SK-N-SH (cell line): ENCODE data around the gene SLC1A2.

Experiments used
- CTCF ChIP-seq: fragments of 200-600 bp; sonication (generic); IDR thresholded peaks from 2 replicates; pipeline ENCODE4 v1.6.1; 2017; ENCODE audit warnings: antibody characterized with exemption, mild to moderate bottlenecking, moderate library complexity
- ELF1 ChIP-seq: IDR thresholded peaks from 2 replicates; pipeline ENCODE4 v1.4.0; 2012
- EZH2phosphoT487 ChIP-seq: fragments of 200-600 bp; sonication (generic); IDR thresholded peaks from 2 replicates; pipeline ENCODE4 v1.6.1; 2017; ENCODE audit warnings: low read depth, mixed run types, mild to moderate bottlenecking, antibody characterized with exemption, moderate library complexity, borderline replicate concordance
- PBX3 ChIP-seq: IDR thresholded peaks from 2 replicates; pipeline ENCODE4; 2012
- POLR2AphosphoS5 ChIP-seq: IDR thresholded peaks from 2 replicates; pipeline ENCODE4 v1.6.1; 2012; ENCODE audit warnings: low read depth, low read length
- RAD21 ChIP-seq: IDR thresholded peaks from 2 replicates; pipeline ENCODE4 v1.6.1; 2012; ENCODE audit warnings: mild to moderate bottlenecking, low read length
- YY1 ChIP-seq: IDR thresholded peaks from 2 replicates; pipeline ENCODE4 v1.4.0; 2012; ENCODE audit warnings: low read depth, mild to moderate bottlenecking
- TF ChIP-seq, protein P1 (sequence below): IDR thresholded peaks from 2 replicates; pipeline ENCODE4 v1.4.0; 2012; ENCODE audit warnings: low read depth

GRCh38 chr11:35321111-35321510 is 98.2 kb downstream of the SLC1A2 start:
- no peak for TF ChIP-seq ELF1
- no peak for TF ChIP-seq CTCF
- no peak for TF ChIP-seq RAD21
- no peak for TF ChIP-seq EZH2phosphoT487
- TF ChIP-seq YY1: no peak
- no peak for TF ChIP-seq PBX3
- no peak for TF ChIP-seq POLR2AphosphoS5
- TF ChIP-seq, protein P1, sequence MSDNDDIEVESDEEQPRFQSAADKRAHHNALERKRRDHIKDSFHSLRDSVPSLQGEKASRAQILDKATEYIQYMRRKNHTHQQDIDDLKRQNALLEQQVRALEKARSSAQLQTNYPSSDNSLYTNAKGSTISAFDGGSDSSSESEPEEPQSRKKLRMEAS: no peak
